GM21447 (cell line): ENCODE measurements around the gene ERC1.

Source experiments
- ATAC-seq: cut with Tn5 transposase; IDR thresholded peaks from one replicate; pipeline ENCODE4 v1.9.1; 2021; ENCODE audit not compliant: unreplicated experiment

Gene ERC1

GRCh38 chr12:1281683-1282366 lies 290.8 kb downstream of the ERC1 start:
- no peak for ATAC-seq

DNA sequence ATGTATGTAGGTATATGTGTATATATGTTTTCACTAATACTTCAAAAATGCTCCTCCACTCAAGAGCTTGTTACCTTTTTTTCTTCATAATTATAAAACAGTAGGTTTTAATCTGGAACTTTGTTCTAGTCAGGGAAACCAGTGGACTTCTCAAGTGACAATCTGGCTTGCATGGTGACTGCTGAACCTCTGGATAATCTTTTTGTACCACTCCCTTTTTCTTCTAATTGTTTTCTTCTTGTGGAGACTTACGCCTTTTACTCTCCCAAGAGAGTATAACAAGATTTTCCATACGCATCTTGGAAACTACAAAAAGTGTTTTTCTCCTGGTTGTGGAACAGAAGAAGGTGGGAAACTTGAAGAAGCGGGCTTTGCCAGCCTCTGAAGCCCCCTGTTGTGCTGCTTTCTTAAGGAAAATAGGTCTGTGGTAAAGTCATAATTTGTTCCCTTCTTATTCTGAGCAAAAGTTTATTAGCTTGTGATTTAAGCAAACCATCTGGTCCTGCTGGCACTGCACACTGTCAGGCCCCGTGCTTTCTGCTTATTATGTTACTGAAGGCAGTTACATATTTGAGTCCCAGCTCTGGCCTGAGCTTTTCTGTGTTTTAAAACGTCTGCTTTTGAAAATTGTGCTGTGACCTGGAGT lies 291.8 kb downstream of the ERC1 start:
- ATAC-seq, result no peak

DNA sequence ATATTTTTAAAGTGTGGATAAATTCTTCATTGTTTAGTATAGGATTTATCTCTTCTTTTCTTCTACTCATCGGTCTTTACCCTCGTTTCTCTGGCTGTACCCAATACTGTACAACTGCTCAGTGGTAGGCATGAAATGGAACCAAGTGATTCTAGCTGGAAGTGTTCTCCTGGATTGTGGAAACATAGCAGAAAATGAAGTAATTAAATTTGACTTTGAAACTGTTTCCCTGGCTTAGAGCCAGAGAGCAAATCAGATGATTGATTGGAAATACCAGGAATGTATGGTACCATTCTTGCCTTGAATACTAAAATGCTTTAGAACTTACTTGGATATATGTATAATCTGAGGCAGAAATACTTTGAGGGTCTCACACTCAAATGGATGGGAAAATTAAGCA lies 292.3 kb downstream of the ERC1 start:
- ATAC-seq, result no peak

DNA sequence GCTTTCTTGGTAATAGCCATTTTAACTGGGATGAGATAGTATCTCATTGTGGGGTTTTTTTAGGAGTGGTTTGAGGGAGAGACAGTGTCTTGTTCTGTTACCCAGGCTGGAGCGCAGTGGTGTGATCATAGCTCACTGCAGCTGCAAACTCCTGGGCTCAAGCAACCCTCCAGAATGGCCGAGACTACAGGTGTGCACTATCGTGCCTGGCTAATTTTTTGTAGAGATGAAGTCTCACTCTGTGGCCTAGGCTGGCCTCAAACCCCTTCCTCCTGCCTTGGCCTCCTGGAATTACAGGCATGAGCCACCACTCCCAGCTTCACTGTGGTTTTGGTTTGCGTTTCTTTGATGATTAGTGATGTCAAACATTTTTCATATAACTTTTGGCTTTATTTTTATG lies 293.6 kb downstream of the ERC1 start:
- no peak for ATAC-seq

GRCh38 chr12:1287446-1287975 lies 296.5 kb downstream of the ERC1 start:
- ATAC-seq, result no peak

DNA sequence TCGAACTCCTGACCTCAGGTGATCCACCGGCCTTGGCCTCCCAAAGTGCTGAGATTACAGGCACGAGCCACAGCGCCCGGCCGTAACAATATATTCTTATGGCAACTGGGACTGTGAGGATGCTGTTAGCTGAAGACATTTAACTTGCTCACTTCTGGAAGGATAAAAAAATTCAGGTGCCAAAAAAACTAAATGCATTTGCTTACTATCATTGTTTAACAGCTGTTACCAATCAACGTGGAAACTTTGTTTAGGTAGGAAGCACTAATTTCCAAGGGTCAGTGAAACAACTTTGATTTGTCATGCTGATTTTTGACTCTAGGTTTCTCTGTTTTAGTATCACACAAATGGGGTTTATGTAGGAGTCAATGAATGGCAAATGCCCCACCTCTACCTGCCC lies 297.3 kb downstream of the ERC1 start:
- no peak for ATAC-seq

GRCh38 chr12:1289371-1290155 lies 298.5 kb downstream of the ERC1 start:
- ATAC-seq, result no peak

DNA sequence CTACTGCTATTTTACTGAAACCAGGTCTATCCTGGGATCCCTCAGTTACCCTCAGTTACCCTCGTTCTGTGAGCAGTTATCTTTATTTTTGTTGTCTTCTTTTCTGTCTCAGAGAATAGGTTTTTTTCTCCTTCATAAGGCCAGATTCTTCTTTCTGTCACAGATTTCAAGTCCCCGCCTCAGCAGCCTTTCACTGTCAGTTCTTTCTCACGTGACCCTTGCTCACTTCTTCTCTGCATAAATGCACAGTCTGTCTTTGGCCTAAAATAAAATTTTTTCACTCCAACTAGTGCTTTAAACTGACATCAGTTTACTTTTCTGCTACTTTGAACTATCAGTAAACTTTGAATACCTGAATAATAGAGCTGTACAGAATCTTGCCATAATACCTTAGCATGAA lies 299.7 kb downstream of the ERC1 start:
- no peak for ATAC-seq

DNA sequence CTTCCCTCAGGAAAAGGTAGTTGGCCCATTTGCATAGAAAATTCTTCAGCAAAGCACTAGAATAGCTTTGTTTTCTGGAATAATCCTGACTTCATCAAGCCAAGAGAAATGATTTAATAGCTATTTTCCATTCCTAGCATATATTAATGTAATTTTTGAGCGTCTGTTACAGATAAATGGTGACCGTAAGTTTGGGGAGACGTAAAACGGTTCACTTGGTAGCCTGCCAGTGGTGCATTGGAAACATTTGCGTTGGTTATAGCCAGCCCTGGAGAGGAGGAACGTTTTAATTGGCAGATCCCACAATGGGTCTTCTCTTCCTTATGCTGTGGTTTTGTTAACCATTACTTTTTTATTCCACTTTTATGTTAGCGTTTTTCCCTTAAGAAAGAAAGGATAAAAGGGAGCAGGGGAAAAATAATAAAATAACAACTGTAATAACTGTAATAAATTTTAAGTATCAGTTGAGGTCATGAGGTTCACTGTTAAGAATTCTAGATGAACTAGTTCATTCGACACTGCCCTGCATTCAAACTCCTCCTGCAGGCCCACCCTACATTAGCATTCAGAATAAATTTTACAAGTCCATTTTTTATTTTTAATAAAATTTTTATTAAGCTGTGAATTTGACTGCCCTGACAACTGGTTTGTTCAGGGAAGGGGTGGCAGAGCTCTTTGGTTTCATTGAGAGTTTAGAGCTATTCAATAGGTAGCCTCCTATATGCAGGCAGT lies 300.7 kb downstream of the ERC1 start:
- ATAC-seq, result no peak

DNA sequence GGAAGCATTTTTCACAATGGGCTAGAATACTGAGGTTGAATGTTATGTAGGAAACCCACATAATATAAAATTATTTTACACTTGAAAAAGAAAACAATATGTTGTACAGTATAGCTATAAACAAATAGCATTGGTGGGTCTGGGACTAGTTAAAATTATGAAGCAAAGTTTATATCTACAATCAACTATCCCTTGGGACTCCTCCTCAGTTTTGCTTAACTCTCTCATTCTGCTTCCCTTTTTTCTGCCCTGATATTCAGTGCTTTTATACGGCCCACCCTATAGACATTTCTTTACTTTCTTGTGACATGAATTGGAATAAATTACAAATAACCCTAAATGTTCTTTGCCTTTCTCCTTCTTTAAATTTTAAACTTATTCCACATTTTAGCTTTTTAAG lies 302.9 kb downstream of the ERC1 start:
- no peak for ATAC-seq

GRCh38 chr12:1297206-1297605 lies 306.2 kb downstream of the ERC1 start:
- ATAC-seq, result no peak

DNA sequence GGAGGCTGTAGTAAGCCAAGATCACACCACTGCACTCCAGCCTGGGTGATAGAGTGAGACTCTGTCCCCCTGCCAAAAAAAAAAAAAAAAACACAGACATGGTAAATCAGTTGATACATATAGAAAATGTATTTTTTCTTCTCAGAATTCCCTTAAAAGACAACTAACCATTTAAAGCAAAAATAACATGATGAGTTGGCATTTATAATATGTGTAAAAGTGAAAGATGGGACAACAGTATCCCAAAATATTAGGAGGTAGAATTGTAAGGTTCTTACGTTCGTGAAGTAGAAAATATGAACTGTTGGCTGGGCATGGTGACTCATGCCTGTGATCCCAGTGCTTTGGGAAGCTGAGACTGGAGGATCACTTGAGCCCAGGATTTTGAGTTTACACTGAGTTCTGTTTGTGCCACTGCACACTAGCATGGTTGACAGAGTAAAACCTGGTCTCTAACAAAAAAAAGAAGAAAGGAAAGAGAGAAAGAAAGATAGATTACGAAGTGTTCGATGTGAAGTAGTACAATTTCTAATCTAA lies 306.7 kb downstream of the ERC1 start:
- ATAC-seq, result no peak

- ATAC-seq, result no peak
Measured at GRCh38 chr12:1300460-1300859, 309.4 kb downstream of the ERC1 start.

GRCh38 chr12:1302201-1302870 lies 311.3 kb downstream of the ERC1 start:
- no peak for ATAC-seq

DNA sequence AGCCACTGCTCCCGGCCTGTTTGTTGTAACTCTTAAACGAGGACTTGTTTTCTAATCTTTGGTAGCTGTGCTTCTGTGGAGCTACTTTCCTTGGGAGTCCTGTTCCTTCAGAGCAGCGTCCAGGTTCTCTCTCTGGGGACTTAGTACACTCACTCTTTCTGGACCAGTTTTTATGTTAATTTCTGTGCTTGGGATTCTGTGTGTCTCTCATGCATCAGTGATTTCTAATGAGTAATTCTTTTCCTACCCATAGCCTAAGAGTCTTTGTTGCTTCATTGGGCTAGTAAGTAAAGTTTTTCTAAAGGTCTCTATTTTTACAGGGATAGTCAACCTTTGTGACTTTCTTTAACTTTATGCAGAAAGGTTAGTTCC lies 314.0 kb downstream of the ERC1 start:
- ATAC-seq, result no peak

- no peak for ATAC-seq
Measured at GRCh38 chr12:1305791-1306500, 314.9 kb downstream of the ERC1 start.

DNA sequence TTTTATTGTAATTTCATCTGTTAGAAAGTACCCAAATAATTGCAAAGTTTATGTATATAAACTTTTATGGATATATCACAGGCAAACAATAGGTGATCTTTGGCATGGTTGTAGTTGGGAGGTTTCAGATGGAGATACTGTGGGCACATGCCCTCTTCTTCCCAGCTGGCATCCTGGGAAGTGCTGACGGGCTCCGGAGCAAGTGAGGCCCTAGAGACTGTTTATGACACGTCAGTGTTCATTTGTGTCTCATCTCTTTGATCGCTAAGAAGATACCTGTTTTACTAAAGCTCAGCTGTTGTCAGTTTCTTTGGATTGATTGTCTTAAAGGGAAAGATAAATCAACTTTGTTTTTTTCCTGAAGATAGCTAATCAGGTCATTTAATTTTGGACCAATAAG lies 315.8 kb downstream of the ERC1 start:
- no peak for ATAC-seq

GRCh38 chr12:1307796-1308195 lies 316.8 kb downstream of the ERC1 start:
- no peak for ATAC-seq

DNA sequence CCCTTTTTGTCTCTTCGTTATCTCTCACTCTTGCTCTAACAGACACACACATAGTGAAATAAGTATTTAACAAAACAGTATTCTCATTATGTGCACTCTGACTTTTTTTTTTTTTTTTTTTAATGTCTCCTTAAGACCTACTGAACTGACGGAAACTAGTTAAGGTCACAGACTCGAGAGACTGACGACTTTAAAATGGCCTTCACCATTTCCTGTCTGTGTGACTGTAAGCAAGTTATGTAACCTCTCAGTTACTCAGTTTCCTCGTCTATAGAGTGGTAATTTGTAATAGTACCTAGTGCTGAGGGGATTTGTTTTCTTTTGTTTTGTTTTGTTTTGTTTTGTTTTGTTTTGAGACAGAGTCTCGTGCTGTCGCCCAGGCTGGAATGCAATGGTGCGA lies 318.6 kb downstream of the ERC1 start:
- ATAC-seq, result no peak

GRCh38 chr12:1310653-1311052 lies 319.6 kb downstream of the ERC1 start:
- ATAC-seq, result no peak
